Mesenchymal stem cell (in vitro differentiated cells and primary cell): ENCODE measurements around the gene PCDHGA1.

Source experiments
- DNase-seq: peaks from one replicate; pipeline ENCODE4 v3.0.0-alpha.2; 2013
- H2AFZ ChIP-seq: one replicate; pipeline ENCODE4 v1.6.1; 2013; ENCODE audit warnings: low read depth, mild to moderate bottlenecking, control low read depth, inconsistent platforms, low read length, moderate library complexity
- H2AK5ac ChIP-seq: 2 replicates; pipeline ENCODE4 v1.6.1; 2013; ENCODE audit warnings: low read length, moderate library complexity, mild to moderate bottlenecking, inconsistent platforms; ENCODE audit not compliant: severe bottlenecking
- H2BK120ac ChIP-seq: one replicate; pipeline ENCODE4 v1.6.1; 2013; ENCODE audit warnings: low read depth, mild to moderate bottlenecking, inconsistent platforms, low read length, moderate library complexity
- H2BK12ac ChIP-seq, 2 experiments: one replicate each; pipeline ENCODE4 v1.6.1; 2013; ENCODE audit warnings: inconsistent platforms in 2 of 2, low read length in 2 of 2, mild to moderate bottlenecking in 2 of 2, moderate library complexity in 2 of 2, control low read depth in 1 of 2
- H2BK15ac ChIP-seq: one replicate; pipeline ENCODE4 v1.6.1; 2013; ENCODE audit warnings: mild to moderate bottlenecking, low read depth, inconsistent platforms; ENCODE audit not compliant: poor library complexity, severe bottlenecking
- H2BK5ac ChIP-seq: 2 replicates; pipeline ENCODE4 v1.6.1; 2013; ENCODE audit warnings: low read depth, mild to moderate bottlenecking, low read length, control low read depth, inconsistent platforms; ENCODE audit not compliant: poor library complexity, severe bottlenecking
- H3K14ac ChIP-seq, 2 experiments: one replicate each; pipeline ENCODE4 v1.6.1; 2013; ENCODE audit warnings: inconsistent platforms in 2 of 2, low read length in 2 of 2, control low read depth in 1 of 2, mild to moderate bottlenecking in 1 of 2, moderate library complexity in 1 of 2
- H3K18ac ChIP-seq, 2 experiments: one replicate each; pipeline ENCODE4 v1.6.1; 2013; ENCODE audit warnings: inconsistent platforms in 2 of 2, low read length in 2 of 2, control low read depth in 1 of 2, low read depth in 1 of 2, mild to moderate bottlenecking in 1 of 2
- H3K23ac ChIP-seq, 2 experiments: one replicate each; pipeline ENCODE4 v1.6.1; 2013; ENCODE audit warnings: inconsistent platforms in 2 of 2, low read length in 2 of 2, mild to moderate bottlenecking in 2 of 2, moderate library complexity in 2 of 2, control low read depth in 1 of 2
- H3K27ac ChIP-seq: 2 replicates; pipeline ENCODE4 v1.5.1; 2013; ENCODE audit warnings: mild to moderate bottlenecking, moderate library complexity, low read length, control low read depth, inconsistent platforms; ENCODE audit not compliant: poor library complexity, severe bottlenecking
- H3K27me3 ChIP-seq, 2 experiments: 2 replicates each; pipeline versions ENCODE4 v1.6.1 to v1.7.0; 2013; ENCODE audit warnings: low read length in 2 of 2, mild to moderate bottlenecking in 2 of 2, moderate library complexity in 2 of 2, control low read depth in 1 of 2, inconsistent platforms in 1 of 2; ENCODE audit not compliant: control insufficient read depth in 1 of 2, insufficient read depth in 1 of 2
- H3K36me3 ChIP-seq, 2 experiments: 2 replicates each; pipeline versions ENCODE4 v1.6.1 to v1.7.0; 2013; ENCODE audit warnings: low read length in 2 of 2, control low read depth in 1 of 2, inconsistent platforms in 1 of 2, low read depth in 1 of 2, mild to moderate bottlenecking in 1 of 2; ENCODE audit not compliant: insufficient read depth in 2 of 2, control insufficient read depth in 1 of 2
- H3K4ac ChIP-seq, 2 experiments: one replicate each; pipeline ENCODE4 v1.6.1; 2013; ENCODE audit warnings: inconsistent platforms in 2 of 2, low read length in 2 of 2, mild to moderate bottlenecking in 2 of 2, moderate library complexity in 2 of 2, control low read depth in 1 of 2, low read depth in 1 of 2
- H3K4me1 ChIP-seq: 2 replicates; pipeline ENCODE4 v1.6.1; 2013; ENCODE audit warnings: low read depth, low read length, control low read depth; ENCODE audit not compliant: control insufficient read depth, insufficient read depth
- H3K4me2 ChIP-seq: 2 replicates; pipeline ENCODE4 v1.6.1; 2013; ENCODE audit warnings: low read length, mild to moderate bottlenecking, inconsistent platforms; ENCODE audit not compliant: poor library complexity, severe bottlenecking
- H3K4me3 ChIP-seq, 2 experiments: 2 replicates each; pipeline versions ENCODE4 v1.5.1 to v1.7.0; 2013; ENCODE audit warnings: low read length in 2 of 2, mild to moderate bottlenecking in 2 of 2, control low read depth in 1 of 2, low read depth in 1 of 2; ENCODE audit not compliant: insufficient read depth in 1 of 2
- H3K79me1 ChIP-seq: replicated peaks from 2 replicates; pipeline ENCODE4 v1.6.1; 2013; ENCODE audit warnings: mild to moderate bottlenecking, control low read depth, low read length, inconsistent platforms; ENCODE audit not compliant: poor library complexity, severe bottlenecking
- H3K9ac ChIP-seq: 2 replicates; pipeline ENCODE4 v1.7.0; 2013; ENCODE audit warnings: mild to moderate bottlenecking, low read length, moderate library complexity
- H3K9me3 ChIP-seq: 2 replicates; pipeline ENCODE4 v1.7.0; 2013; ENCODE audit warnings: mild to moderate bottlenecking, low read length; ENCODE audit not compliant: control insufficient read depth
- H4K8ac ChIP-seq: one replicate; pipeline ENCODE4 v1.6.1; 2013; ENCODE audit warnings: inconsistent platforms, mild to moderate bottlenecking, low read length, moderate library complexity
- H4K91ac ChIP-seq: one replicate; pipeline ENCODE4 v1.6.1; 2013; ENCODE audit warnings: mild to moderate bottlenecking, low read length, inconsistent platforms
- WGBS: methylation state at CpG from one replicate; pipeline ENCODE4 v1.1.7; 2013; ENCODE audit warnings: mixed read lengths; 5-methylcytosine and 5-hydroxymethylcytosine counted together

The PCDHGA1 gene

DNA sequence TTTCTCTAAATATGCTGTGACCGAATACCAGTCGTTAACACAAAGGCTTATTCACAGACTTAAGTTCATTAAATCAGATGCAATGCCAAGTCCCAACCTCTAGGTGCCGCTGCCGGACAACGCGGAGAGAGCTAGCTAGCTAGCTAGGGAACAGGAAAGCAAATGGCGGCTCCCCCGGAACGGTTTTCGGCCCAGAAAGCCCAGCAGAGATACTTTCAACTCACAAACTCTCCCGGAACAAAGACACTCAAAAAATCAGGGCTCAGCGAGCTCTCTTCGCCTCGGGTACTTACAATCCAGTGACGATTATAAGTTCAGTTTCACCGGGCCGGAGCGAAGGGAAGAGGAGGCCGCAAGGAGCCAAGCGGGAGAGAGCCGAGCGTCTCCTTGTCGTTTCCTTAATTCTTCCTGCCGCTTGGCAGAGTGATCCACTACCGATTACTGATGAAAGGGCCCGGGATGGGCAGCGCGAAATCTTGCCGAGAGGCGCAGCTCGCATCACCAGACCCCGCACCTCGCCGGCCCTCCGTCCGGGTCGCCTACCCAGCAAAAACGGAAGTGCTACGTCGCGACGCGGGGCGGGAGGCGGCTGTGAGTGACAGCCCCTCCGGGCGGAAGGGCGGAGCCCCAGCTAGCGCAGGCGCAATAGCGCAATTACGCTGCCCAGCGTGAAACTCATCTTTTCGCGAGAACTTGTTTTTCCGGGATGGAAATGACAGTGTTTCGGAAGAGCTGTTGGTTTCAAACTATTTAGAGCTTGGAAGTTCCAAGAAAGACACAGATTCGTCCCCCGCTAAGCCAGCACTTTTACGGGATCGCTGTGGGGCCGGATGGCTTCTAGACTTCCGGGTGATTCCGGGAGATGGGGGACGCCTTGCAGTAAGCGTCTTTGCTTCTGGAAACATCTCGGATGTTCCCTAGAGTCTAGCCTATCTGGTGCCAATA, 9.8 kb upstream of the PCDHGA1 start, which contains the start of gene TAF7:
TAF7 (minus strand) TSS at position 560 of the 945 bp plus-strand sequence. CDS start 740 bp downstream, outside the sequence.
- H2BK12ac ChIP-seq: no peak within 1 kb of the TSS
- peak within 1 kb of the TSS; percentile 61 for H2BK5ac ChIP-seq
- H3K4me1 ChIP-seq: no peaks in the 10 kb centered on the region
- peak within 1 kb of the TSS; percentile 82 for H4K91ac ChIP-seq
- no peaks in the 10 kb centered on the region for H3K27me3 ChIP-seq
- H3K36me3 ChIP-seq: peaks cover 11 to 34% of the 10 kb centered on the region in 2 experiments
- no peak within 1 kb of the TSS for H2AK5ac ChIP-seq
- H2BK120ac ChIP-seq: no peak within 1 kb of the TSS
- no peak within 1 kb of the TSS for H3K23ac ChIP-seq
- peaks cover 8% of the 10 kb centered on the region for H3K79me1 ChIP-seq
- peak within 1 kb of the TSS; percentile 63 to 92 for H3K4me3 ChIP-seq
- H3K9me3 ChIP-seq: peaks cover 54% of the 10 kb centered on the region
- H3K4me2 ChIP-seq: peak within 1 kb of the TSS; percentile 63
- WGBS: under 1% methylated on average over 66 of the region's 67 CpGs
- peak within 1 kb of the TSS; percentile 97 for H4K8ac ChIP-seq
- H3K4ac ChIP-seq: peak within 1 kb of the TSS; percentile 30 to 79
- peak within 1 kb of the TSS; percentile 98 for H3K9ac ChIP-seq
- H2BK15ac ChIP-seq: no peak within 1 kb of the TSS
- no peak within 1 kb of the TSS for H3K14ac ChIP-seq
- peak within 1 kb of the TSS; percentile 97 for H3K27ac ChIP-seq
- peak within 1 kb of the TSS; percentile 41 to 97 for H3K18ac ChIP-seq
- DNase-seq: peak; percentile 93
- peak within 1 kb of the TSS; percentile 75 for H2AFZ ChIP-seq

DNA sequence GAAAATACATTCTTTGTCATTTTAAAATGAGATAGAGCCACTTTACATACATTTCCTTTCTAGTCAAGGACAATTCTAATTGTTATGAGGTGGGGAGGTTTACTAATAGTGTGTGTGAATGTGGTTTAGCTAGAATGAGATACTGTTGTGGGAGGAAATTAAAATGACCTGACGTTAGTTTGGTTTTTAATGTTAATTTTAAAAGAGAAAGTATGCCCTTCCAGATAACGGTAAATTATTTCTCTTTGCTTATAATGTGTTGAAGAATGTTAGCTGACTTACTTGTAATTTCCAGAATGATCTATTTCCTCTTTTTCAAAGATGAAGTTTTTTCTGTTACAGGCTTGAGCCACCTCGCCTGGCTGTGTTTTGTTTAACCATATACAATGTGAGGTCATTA, 8.1 kb upstream of the PCDHGA1 start:
- H3K4me2 ChIP-seq: no peak overlapping the region
- no peak overlapping the region for H4K8ac ChIP-seq
- H3K4me3 ChIP-seq: no peak overlapping the region
- peaks cover 5 to 22% of the 10 kb centered on the region in 2 experiments for H3K36me3 ChIP-seq
- no peak overlapping the region for H2BK12ac ChIP-seq
- H3K79me1 ChIP-seq: peaks cover 4% of the 10 kb centered on the region
- no peaks in the 10 kb centered on the region for H3K27me3 ChIP-seq
- H2BK120ac ChIP-seq: no peak overlapping the region
- H4K91ac ChIP-seq: no peak overlapping the region
- H3K18ac ChIP-seq: no peak overlapping the region
- H2AK5ac ChIP-seq: no peak overlapping the region
- H3K4me1 ChIP-seq: no peaks in the 10 kb centered on the region
- H2AFZ ChIP-seq: no peak overlapping the region
- no peak overlapping the region for H3K4ac ChIP-seq
- no peak overlapping the region for H3K14ac ChIP-seq
- DNase-seq: no peak
- 100% methylated on average over 1 of the region's 3 CpGs for WGBS
- peaks cover 37% of the 10 kb centered on the region for H3K9me3 ChIP-seq
- H3K23ac ChIP-seq: no peak overlapping the region
- H2BK5ac ChIP-seq: no peak overlapping the region
- H3K9ac ChIP-seq: no peak overlapping the region
- H3K27ac ChIP-seq: no peak overlapping the region
- H2BK15ac ChIP-seq: no peak overlapping the region

DNA sequence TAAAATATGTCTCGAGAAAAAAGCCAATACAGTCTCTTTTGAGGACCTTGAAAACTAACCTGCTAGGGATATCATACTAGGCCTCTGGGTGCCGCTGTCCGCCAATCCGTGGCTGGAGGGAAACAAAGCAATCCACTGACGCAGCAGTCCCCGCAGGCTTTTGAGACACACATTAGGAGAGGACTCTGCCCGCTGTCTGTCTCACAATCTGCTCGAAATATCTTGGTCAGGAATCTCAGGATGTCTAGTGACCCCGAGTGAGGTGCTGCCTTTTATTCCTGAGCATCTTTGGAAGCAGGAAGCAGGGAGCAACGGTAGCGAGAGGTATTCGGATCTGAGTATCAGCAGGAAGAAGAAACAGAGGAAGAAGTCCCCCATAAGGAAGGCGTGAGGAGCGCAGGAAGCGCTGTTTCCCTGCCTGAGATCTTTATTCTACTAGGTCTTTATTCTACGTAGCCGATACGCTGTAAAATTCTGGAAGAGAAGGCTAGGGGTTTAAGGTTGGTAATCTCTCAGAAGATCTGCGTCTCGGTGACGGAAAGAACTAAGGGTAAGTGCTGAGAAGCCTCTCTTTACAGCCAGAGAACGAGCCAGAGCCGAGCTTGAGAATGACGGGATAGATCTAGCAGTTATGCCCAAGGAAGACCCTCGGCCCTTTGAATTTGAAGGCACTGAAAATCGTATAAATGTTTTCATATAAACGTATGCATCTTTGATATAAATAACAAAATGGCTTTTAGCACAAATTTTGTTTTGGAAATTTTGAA, 4.0 kb upstream of the PCDHGA1 start:
- no peaks in the 10 kb centered on the region for H3K27me3 ChIP-seq
- no peak overlapping the region for H2AFZ ChIP-seq
- peak overlapping the region in 1 of 2 experiments; percentile 76 for H3K4me3 ChIP-seq
- H3K79me1 ChIP-seq: no peaks in the 10 kb centered on the region
- 50% methylated on average over 24 of the region's 27 CpGs for WGBS
- no peak overlapping the region for H4K8ac ChIP-seq
- H2BK5ac ChIP-seq: no peak overlapping the region
- no peak overlapping the region for H2BK12ac ChIP-seq
- no peak overlapping the region for H3K4ac ChIP-seq
- H3K18ac ChIP-seq: no peak overlapping the region
- H2BK15ac ChIP-seq: no peak overlapping the region
- no peak overlapping the region for H3K23ac ChIP-seq
- H2AK5ac ChIP-seq: no peak overlapping the region
- peak; percentile 35 for DNase-seq
- no peak overlapping the region for H3K27ac ChIP-seq
- H3K9me3 ChIP-seq: peaks cover 23% of the 10 kb centered on the region
- no peak overlapping the region for H2BK120ac ChIP-seq
- H3K4me2 ChIP-seq: no peak overlapping the region
- H4K91ac ChIP-seq: no peak overlapping the region
- H3K14ac ChIP-seq: no peak overlapping the region
- H3K4me1 ChIP-seq: no peaks in the 10 kb centered on the region
- H3K36me3 ChIP-seq: no peaks in the 10 kb centered on the region
- peak overlapping the region; percentile 86 for H3K9ac ChIP-seq

DNA sequence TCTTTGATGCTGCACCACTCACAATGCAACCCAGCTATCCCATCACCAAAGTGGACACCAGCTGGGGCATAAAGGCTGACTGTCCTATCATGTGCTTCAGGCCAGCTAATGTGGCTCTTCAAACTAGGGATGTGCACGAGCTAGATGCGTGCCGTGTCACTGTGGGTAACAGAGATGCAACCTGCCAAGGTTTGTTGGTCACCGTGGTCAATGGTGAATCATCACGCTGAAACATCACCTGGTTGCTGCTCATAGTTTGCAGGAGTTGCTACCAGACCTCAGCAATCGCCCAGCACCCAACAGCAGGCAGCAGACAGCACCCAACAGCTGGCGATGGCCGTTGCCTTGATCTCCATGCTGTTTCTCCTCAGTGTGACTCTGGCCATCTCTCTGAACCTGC, 2.1 kb upstream of the PCDHGA1 start:
- Histone ChIP-seq H2AK5ac (no peak overlapping the region), H2BK12ac (no peak overlapping the region), H3K14ac (no peak overlapping the region), H4K91ac (peak overlapping the region; percentile 54), H3K27ac (no peak overlapping the region), H2BK15ac (no peak overlapping the region), H4K8ac (no peak overlapping the region), H2BK5ac (no peak overlapping the region), H3K27me3 (no peaks in the 10 kb centered on the region), H3K79me1 (no peaks in the 10 kb centered on the region), H3K4me1 (no peaks in the 10 kb centered on the region), H3K4me2 (no peak overlapping the region), H2AFZ (no peak overlapping the region), H3K9me3 (peaks cover 29% of the 10 kb centered on the region), H3K23ac (no peak overlapping the region), H3K36me3 (no peaks in the 10 kb centered on the region), H3K4ac (no peak overlapping the region), H2BK120ac (no peak overlapping the region), H3K18ac (no peak overlapping the region), H3K4me3 (no peak overlapping the region), H3K9ac (no peak overlapping the region)
- no peak for DNase-seq
- 84% methylated on average over 8 of the region's 8 CpGs for WGBS
